GM21447 (cell line): ENCODE measurements around the gene SCIN.
"Not testable (repeated sequence)": the region's sequence is repeated elsewhere in the genome, so short reads cannot be mapped to it uniquely, and the experiment has no call there.

Experiments used
- ATAC-seq: cut with Tn5 transposase; IDR thresholded peaks from one replicate; pipeline ENCODE4 v1.9.1; 2021; ENCODE audit not compliant: unreplicated experiment

SCIN gene

DNA sequence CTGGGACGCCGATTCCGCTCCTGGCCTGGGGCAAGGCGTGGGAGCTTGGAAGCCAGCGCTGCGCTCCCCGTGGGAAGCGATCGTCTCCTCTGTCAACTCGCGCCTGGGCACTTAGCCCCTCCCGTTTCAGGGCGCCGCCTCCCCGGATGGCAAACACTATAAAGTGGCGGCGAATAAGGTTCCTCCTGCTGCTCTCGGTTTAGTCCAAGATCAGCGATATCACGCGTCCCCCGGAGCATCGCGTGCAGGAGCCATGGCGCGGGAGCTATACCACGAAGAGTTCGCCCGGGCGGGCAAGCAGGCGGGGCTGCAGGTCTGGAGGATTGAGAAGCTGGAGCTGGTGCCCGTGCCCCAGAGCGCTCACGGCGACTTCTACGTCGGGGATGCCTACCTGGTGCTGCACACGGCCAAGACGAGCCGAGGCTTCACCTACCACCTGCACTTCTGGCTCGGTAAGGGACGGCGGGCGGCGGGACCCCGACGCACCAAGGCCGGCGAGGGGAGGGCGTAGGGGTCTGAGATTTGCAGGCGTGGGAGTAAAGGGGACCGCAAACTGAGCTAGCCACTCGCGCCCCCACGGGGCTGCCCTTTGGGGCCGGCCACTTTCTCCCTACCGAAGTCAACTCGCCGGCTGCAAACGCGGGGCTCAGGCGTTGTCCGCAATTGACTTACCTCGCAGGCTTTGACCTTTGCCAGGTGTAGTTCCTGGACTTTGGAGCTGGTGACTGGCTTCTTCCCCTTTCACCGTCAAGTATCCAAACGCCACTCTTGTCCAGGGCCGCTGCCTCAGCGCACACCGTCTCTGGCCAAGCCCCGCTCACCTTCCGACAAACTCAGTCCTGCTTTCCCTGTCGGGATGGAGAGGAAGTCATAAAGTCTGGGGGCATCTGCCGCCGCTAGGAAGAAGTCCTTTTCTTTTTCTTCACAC is at the start of gene SCIN:
SCIN (plus strand) TSS at position 187 of the 928 bp plus-strand sequence; CDS start at position 254, 67 bp downstream.
- ATAC-seq = peak; percentile 29

DNA sequence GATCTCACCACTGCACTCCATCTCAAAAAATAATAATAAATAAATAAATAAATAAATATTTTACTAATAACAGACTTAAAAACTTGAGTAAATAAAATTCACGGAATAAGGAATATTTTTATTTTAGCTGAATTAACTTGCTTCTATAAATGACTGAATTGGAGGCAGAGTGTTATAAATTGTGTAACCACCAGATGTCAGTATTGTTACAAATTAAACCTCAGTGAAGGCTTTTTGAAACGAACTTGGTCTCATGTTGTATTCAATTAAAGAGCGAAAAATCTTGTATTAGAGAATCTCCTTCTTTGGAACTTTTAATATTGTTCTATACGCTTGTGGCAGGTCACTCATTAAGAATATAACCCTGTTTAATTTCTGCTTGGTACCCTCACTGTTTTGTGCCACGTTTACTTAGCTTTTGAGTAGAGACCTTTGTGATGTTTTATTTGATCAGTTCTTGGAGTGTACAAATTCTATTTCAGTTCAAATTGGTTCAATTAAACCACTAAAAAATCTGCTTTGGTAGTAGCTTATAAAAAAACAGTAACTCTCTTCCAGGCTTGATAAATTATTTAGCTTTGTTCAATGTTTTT is 45.6 kb upstream of the SCIN start:
- ATAC-seq = no peak

DNA sequence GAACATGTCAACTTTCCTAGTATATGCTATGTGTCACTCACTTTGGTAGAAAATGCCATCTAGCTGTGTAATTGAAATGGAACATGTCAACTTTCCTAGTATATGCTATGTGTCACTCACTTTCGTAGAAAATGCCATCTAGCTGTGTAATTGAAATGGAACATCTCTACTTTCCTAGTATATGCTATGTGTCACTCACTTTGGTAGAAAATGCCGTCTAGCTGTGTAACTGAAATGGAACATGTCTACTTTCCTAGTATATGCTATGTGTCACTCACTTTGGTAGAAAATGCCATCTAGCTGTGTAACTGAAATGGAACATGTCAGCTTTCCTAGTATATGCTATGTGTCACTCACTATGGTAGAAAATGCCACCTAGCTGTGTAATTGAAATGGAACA is 43.8 kb upstream of the SCIN start:
- ATAC-seq = not testable (repeated sequence)

DNA sequence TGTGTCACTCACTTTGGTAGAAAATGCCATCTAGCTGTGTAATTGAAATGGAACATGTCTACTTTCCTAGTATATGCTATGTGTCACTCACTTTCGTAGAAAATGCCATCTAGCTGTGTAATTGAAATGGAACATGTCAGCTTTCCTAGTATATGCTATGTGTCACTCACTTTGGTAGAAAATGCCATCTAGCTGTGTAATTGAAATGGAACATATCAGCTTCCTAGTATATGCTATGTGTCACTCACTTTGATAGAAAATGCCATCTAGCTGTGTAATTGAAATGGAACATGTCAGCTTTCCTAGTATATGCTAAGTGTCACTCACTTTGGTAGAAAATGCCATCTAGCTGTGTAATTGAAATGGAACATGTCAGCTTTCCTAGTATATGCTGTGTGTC is 42.9 kb upstream of the SCIN start:
- not testable (repeated sequence) for ATAC-seq

DNA sequence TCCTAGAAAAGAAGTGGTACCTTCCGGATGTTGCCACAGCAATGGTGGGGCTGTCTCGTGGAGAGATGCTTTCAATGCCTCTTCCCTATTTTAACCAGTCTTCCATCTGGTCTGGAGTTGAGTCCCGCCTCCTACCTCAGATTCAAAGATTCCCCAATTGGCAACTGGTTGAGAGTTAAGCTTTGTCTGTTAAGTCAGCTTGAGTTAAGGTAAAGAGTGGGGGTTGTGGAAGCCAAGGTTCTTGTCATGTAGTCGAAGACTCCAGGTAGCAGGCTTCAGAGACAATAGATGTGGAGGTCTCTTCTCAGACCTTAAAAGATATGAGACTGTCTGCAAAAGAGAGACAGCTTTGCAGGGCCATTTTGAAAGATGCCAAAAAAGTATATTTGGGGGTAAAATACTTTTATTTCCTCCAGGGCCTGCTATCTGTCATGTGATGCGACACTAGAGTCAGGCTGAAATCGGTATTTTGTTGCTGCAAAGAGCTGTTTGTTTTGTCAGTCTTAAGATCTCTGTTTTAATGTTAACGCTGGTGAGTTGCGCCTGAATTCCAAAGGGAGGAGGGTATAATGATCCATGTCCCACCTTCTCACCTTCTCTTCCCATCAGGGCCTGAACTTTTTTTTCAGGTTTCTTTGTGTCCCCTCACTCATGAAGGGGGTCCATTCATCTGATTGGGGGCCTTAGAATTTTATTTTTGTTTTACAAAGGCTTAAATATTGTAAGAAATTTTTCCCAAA is 40.4 kb upstream of the SCIN start:
- ATAC-seq = no peak

- ATAC-seq = no peak
Measured at GRCh38 chr7:12531784-12532183, 38.7 kb upstream of the SCIN start.

- ATAC-seq = no peak
Measured at GRCh38 chr7:12534046-12534445, 36.5 kb upstream of the SCIN start.

DNA sequence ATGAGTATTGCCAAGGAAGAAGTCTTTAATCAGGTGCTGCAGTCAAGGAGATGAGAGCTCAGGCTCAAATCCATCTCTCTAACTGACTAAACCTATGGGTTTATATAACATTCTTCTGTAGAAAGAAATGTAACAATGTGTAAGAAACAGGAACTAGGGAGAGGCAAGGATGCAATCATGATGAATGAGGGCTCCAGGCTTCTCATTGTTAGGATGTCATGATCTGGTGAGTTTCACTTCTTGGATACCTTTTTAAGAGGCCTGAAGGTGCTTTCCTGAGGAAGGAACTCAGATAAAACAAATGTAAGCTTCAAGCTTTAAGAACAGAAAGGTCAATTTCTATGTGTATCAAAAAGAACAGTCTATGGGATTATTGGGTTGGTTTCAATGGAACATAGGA is 30.8 kb upstream of the SCIN start:
- no peak for ATAC-seq

DNA sequence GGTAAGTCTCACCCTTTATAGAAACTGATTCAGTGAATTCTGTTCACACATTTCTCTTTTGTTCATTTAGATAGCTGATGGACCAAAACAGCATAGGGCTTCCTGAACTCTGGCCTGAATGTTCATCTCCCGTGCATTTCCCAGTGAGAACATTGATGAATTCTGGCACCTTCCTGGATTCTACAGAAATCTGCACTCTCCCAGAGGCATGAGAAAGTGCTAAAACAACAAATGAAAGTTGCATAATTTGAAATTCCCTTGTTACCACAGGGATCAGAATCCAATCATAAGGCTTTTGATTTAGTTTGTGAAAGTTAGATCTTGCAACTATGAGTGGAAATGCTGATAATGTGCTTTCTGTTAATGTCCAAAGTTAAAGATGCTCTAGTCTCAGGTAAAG is 29.7 kb upstream of the SCIN start:
- ATAC-seq = no peak

- no peak for ATAC-seq
Measured at GRCh38 chr7:12543586-12543985, 26.9 kb upstream of the SCIN start.

DNA sequence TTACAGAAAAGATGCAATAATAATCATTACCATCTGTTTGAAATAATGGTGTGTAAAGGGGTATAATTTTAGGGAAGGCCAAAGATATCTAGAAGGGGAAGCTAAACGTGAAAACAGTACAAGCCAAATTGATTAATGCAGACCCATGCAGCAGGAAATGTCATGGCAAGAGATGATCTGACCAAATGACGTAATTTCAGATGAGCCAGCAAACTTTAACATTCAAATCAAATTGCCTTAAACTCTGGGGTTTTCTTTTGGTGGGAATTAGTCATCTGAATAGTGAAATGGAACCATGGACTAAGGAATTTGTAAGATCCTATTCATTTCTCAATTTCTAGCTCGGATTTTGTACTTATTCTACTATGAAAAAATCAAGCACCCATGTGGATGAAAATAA is 21.4 kb upstream of the SCIN start:
- ATAC-seq = no peak

- no peak for ATAC-seq
Measured at GRCh38 chr7:12550956-12551355, 19.6 kb upstream of the SCIN start.

GRCh38 chr7:12552876-12553275 is 17.6 kb upstream of the SCIN start:
- no peak for ATAC-seq

- no peak for ATAC-seq
Measured at GRCh38 chr7:12553416-12553815, 17.1 kb upstream of the SCIN start.

DNA sequence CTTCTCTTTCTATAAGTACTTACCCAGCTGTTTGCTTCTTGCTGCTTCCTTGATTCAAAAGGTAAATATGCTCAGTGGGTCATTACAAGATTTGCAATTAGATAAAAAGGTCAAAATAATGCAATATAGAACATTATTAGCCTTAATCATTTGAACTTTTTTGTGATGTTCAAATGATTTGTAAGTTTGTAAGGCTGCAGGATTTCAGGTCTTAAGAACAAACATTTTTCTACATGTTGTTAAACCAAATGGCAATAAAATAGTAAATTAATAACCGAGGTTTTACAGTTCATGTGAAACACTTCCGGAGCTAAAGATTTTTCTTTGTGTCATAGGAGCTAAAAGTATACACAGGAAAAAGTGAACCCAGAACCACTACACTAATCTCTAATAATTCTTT is 16.2 kb upstream of the SCIN start:
- ATAC-seq = no peak

- no peak for ATAC-seq
Measured at GRCh38 chr7:12554872-12555271, 15.6 kb upstream of the SCIN start.

GRCh38 chr7:12555695-12556094 is 14.8 kb upstream of the SCIN start:
- not testable (repeated sequence) for ATAC-seq

- ATAC-seq = not testable (repeated sequence)
Measured at GRCh38 chr7:12556139-12556792, 14.3 kb upstream of the SCIN start.

DNA sequence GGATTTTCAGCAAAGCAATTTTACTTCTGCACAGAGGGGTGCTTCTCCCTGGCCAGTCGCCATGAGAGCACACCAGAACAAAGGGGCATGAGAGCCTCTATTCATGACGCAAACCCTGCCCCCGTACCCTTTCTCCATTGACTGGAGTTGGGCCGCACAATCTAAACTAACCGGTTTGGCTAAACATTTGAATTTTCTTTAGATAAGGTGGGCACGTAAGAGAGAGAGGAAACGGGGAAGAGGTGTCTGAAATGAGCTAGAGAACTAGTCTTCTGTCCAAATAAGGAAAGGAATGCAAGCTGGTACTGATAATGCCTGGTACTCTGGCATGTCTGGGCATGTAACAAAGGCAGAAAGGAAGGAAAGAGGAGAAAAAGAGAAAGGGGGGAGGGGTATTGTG is 13.2 kb upstream of the SCIN start:
- ATAC-seq = no peak

GRCh38 chr7:12564996-12565764 is 5.3 kb upstream of the SCIN start:
- ATAC-seq = no peak
